Measurements from ENCODE around the gene EXOC2. TPM values are rescaled to one million over a fixed set of nuclear protein-coding genes. Genes with fewer than 3 reads are reported as not detected.

The EXOC2 gene
- total RNA-seq, 1 donor from 2014 or later: 11.4 TPM

- Histone ChIP-seq H3K27me3 (no peaks in the 10 kb centered on the region), H3K27ac (no peak overlapping the region), H3K9me3 (no peaks in the 10 kb centered on the region), H3K4me3 (no peak overlapping the region), H3K4me1 (no peaks in the 10 kb centered on the region), H3K36me3 (peaks cover 0 to 26% of the 10 kb centered on the region in 2 donors)
- no peak for DNase-seq (ENCODE audit: low spot score in 2 of 2)
- no peak for TF ChIP-seq CTCF (IDR thresholded peaks at IDR 0.05)
- intact Hi-C loops (cut with DNase I): no loop called here
Observed at GRCh38 chr6:571892-572291, 121.0 kb downstream of the EXOC2 start.

GRCh38 chr6:570825-571224 is 122.1 kb downstream of the EXOC2 start:
- no peak for TF ChIP-seq CTCF (IDR thresholded peaks at IDR 0.05)
- DNase-seq (ENCODE audit: low spot score in 2 of 2): no peak
- Histone ChIP-seq H3K27ac (no peak overlapping the region), H3K4me1 (no peaks in the 10 kb centered on the region), H3K36me3 (peaks cover 0 to 28% of the 10 kb centered on the region in 2 donors), H3K27me3 (no peaks in the 10 kb centered on the region), H3K9me3 (no peaks in the 10 kb centered on the region), H3K4me3 (no peak overlapping the region)
- intact Hi-C loops (cut with DNase I): no loop called here

- TF ChIP-seq CTCF (IDR thresholded peaks at IDR 0.05): no peak
- Histone ChIP-seq H3K27ac (no peak overlapping the region), H3K9me3 (no peaks in the 10 kb centered on the region), H3K36me3 (peaks cover 2 to 29% of the 10 kb centered on the region in 2 donors), H3K4me3 (no peak overlapping the region), H3K27me3 (no peaks in the 10 kb centered on the region), H3K4me1 (no peaks in the 10 kb centered on the region)
- intact Hi-C loops (cut with DNase I): no loop called here
- no peak for DNase-seq (ENCODE audit: low spot score in 2 of 2)
Observed at GRCh38 chr6:568954-569523, 123.9 kb downstream of the EXOC2 start.

GRCh38 chr6:568085-568484 is 124.9 kb downstream of the EXOC2 start:
- DNase-seq (ENCODE audit: low spot score in 2 of 2): no peak
- Histone ChIP-seq H3K9me3 (no peaks in the 10 kb centered on the region), H3K36me3 (peaks cover 4 to 33% of the 10 kb centered on the region in 2 donors), H3K4me3 (no peak overlapping the region), H3K4me1 (no peaks in the 10 kb centered on the region), H3K27ac (no peak overlapping the region), H3K27me3 (no peaks in the 10 kb centered on the region)
- intact Hi-C loops (cut with DNase I): no loop called here
- TF ChIP-seq CTCF (IDR thresholded peaks at IDR 0.05): no peak

- no peak for DNase-seq (ENCODE audit: low spot score in 2 of 2)
- intact Hi-C loops (cut with DNase I): no loop called here
- Histone ChIP-seq H3K4me3 (no peak overlapping the region), H3K27ac (no peak overlapping the region), H3K36me3 (peaks cover 9 to 54% of the 10 kb centered on the region in 2 donors), H3K4me1 (no peaks in the 10 kb centered on the region), H3K27me3 (no peaks in the 10 kb centered on the region), H3K9me3 (no peaks in the 10 kb centered on the region)
- no peak for TF ChIP-seq CTCF (IDR thresholded peaks at IDR 0.05)
Observed at GRCh38 chr6:563863-564262, 129.1 kb downstream of the EXOC2 start.
